Stimulated activated CD8-positive, alpha-beta memory T cell treated with anti-CD3 and anti-CD28 coated beads, Interleukin-2, amount 100 ng/mL, for 48 hours (primary cell): ENCODE data around the gene RAB11FIP3.
A peak's percentile ranks its signal among the peaks of the same experiment; 100 is the strongest.
"Not testable (repeated sequence)": the region's sequence is repeated elsewhere in the genome, so short reads cannot be mapped to it uniquely, and the experiment has no call there.

Experiments
- DNase-seq, 2 donors: peaks; one replicate each; pipeline ENCODE4 v3.0.0-alpha.2; 2020; ENCODE audit warnings: low read depth in 2 of 2

The RAB11FIP3 gene

DNA sequence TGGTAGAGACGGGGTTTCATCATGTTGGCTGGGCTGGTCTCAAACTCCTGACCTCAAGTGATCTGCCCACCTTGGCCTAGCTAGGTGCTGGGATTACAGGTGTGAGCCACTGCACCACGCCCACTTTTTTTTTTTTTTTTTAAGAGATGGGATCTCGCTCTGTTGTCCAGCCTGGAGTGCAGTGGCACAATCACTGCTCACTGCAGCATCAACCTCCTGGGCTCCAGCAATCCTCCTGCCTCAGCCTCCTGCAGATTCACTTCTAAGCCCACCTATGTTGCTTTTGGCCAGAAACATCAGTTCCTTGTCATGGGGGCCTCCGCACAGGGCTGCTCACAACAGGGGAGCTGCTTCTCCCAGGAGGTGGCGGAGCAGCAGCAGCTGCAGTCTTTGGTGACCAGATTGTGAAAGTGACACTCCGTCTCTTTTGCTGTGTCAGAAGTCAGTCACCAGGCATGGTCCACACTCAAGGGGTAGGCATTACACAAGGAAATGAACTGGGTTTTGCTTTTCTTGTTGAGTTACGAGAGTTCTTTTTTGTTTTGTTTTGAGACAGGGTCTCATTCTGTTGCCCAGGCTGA lies 32.9 kb upstream of the RAB11FIP3 start:
- DNase-seq, result no peak

DNA sequence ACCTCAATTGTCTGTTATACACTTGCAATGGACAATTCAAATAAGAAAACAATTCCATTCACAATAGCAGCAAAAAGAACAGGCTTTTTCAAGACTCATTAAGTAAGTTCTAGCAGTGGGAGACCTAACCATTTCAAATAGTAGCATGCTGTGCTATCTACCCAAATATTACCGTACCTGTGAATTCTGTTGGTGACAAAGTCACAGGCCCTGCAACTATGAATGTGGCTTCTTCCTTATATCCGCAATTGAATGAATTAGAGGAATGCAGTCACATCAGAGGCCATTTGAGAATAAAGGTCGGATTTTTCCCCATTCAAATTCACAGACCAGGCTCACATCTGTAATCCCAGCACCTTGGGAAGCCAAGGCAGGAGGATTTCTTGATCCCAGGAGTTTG lies 29.2 kb upstream of the RAB11FIP3 start:
- DNase-seq, result no peak

DNA sequence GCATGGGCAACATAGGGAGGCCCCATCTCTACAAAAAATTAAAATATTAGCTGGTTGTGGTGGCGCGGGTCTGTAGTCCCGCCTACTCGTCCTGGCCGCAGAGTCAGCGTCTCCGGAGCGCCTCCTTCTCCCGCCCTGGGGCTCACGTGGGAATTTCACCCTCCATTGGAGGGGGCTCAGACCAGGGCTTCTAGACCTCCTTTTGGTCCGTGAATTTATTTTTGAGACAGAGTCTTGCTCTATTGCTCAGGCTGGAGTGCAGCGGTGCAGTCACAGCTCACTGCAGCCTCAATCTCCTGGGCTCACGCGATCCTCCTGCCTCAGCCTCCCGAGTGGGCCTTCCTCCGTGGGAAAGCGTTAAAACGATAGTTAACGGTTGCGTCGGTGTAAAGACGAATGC lies 28.8 kb upstream of the RAB11FIP3 start:
- DNase-seq, result no peak

DNA sequence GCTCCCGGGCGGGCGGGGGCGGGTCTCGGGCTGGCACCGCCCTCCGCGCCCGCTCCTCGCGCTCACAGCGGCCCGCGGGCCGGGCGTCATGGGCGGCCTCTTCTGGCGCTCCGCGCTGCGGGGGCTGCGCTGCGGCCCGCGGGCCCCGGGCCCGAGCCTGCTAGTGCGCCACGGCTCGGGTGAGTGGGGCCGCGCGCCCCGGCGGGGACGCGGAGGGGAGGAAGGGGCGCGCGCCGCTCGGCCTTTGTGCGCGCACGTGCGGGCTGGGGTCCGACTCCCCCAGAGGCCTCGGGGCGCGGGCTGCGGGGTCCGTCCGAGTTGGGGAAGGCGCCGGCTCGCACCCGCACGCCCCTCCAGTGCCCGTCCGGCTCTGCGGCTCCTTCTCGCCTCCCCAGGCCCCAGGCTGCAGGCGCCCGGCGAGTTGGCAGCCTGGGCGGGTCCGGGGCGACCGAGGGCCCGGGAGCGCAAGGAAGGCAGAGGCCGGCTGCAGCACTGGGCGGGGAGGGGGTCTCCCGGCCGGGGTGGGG lies 28.3 kb upstream of the RAB11FIP3 start, which contains the start of gene NME4:
NME4 (plus strand) TSS at position 65 of the 527 bp plus-strand sequence; CDS start at position 89, 24 bp downstream.
- DNase-seq, result peak in 1 of 2 donors; percentile 25

DNA sequence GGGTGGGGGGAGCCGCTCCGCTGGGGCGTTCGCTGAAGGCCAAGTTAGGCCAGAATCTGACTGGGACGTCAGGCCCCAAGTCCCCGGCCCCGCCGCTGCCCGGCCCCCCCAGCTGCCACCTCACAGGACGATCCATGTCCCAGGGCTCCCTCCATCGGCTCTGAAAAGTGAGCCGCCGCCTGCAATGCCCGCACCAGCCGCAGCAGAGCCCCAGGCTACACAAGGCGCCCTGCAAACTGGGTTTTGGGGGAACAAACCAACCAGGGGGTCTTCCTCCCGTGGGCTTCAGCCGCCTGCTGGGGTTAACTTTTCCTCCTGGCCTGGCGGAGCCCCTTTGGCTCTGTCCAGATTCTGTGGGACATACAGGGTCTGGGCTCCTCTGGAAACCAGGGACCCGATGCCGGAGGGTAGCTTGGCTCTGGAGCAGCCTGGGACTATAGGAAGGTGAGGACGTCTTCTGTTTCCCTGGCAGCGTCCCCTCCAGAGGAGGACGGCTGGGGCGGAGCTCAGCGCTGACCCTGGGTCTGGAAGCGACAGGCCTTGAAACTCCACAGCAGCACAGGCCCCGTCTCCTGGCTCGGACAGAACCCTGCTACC lies 27.6 kb upstream of the RAB11FIP3 start:
- no peak for DNase-seq

DNA sequence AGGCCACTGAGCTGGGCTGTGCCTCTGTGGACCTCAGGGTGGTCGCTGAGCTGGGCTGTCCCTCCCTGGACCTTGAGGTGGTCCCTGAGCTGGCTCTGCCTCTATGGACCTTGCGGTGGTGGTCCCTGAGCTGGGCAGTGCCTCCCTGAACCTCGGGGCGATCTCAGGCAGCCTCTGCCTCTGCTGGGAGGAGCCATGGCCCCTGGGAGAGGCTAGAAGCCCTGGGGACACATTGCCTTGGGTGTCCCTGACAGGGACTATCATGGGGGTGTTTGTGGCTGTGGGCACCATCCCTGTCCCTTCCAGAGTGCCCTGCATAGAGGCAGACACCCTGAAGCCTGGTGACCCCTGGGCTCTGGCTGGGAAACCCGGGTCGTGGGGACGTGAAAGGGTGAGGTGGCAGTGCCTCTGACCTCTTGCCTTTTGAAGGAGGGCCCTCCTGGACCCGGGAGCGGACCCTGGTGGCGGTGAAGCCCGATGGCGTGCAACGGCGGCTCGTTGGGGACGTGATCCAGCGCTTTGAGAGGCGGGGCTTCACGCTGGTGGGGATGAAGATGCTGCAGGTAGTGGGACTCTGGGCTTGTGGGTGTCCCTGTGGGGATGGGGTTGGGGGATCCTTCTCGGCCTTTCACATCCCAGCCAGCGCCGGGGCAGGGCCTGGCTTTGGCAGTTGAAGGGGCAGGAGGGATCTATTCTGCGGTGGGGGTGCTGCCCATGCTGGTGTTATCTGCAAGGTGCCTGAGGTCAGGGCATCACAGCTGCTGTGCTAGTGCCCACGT lies 26.7 kb upstream of the RAB11FIP3 start:
- DNase-seq, result no peak

DNA sequence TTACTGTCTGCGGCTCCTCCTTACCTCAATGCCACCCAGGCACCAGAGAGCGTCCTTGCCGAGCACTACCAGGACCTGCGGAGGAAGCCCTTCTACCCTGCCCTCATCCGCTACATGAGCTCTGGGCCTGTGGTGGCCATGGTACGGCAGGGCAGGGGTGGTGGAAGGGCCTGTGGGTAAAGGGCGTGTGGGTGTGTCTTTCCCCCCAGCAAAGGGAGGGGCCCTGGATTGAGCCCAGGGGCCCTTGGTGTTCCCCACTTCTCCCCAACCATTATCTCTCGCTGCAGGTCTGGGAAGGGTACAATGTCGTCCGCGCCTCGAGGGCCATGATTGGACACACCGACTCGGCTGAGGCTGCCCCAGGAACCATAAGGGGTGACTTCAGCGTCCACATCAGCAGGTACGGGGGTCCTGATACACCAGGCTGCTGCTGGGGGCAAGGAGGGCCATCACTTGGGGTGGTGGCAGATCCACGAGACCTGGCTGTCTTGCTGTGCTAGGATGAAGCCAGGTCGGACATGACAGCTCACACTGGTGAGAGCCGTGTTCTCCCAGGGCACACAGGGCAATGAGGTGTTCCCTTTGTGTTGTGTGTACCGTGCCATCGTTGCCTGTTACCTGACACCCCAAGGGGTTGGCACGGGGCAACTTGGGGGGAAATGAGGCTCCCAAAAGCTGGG lies 26.0 kb upstream of the RAB11FIP3 start:
- no peak for DNase-seq

DNA sequence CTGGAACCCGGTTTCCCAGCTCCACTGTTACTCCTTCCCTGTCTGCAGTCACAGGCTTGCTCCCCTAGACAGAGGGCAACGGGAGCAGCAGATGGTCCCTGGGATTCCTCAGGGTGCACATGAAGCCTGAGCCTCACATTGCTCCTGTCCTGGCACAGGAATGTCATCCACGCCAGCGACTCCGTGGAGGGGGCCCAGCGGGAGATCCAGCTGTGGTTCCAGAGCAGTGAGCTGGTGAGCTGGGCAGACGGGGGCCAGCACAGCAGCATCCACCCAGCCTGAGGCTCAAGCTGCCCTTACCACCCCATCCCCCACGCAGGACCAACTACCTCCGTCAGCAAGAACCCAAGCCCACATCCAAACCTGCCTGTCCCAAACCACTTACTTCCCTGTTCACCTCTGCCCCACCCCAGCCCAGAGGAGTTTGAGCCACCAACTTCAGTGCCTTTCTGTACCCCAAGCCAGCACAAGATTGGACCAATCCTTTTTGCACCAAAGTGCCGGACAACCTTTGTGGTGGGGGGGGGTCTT lies 25.3 kb upstream of the RAB11FIP3 start:
- DNase-seq, result no peak

DNA sequence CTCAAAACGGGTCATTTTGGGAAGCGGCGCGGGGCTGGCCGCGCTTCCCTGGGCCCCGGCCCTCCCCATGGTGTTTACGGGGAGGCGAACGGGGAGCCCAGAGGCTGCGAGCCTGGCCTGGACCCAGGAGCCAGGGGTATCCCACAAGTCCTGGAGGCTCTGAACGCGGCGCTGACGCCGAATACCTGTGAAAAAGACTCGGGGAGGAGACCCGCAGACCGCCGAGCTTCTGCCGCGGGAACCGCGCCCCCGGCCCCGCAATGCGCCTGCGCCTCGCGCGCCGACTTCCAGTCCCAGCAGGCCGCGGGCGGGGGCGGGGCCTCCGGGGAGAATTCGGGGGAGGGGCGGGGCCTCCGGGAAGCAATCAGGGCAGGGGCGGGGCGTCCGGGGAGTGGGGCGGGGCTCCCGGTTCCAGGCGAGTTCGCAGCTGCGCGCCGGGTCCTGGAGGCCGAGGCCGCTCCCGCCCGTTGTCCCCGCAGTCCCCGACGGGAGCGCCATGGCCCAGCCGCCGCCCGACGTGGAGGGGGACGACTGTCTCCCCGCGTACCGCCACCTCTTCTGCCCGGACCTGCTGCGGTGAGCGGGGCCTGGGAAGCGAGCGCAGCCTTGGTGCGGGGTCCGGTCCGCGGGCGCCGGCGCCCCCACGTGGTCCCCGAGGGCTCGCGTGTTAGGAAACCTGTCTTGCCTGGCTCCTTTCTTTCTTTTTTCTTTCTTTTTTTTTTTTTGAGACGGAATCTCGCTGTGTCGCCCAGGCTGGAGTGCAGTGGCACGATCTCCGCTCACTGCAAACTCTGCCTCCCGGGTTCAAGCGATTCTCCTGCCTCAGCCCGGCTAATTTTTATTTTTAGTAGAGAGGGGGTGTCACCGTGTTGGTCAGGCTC lies 23.7 kb upstream of the RAB11FIP3 start, which contains the start of gene DECR2:
DECR2 (plus strand) TSS at position 418 of the 881 bp plus-strand sequence; CDS start at position 497, 79 bp downstream.
- peak; percentile 99 to 100 for DNase-seq

DNA sequence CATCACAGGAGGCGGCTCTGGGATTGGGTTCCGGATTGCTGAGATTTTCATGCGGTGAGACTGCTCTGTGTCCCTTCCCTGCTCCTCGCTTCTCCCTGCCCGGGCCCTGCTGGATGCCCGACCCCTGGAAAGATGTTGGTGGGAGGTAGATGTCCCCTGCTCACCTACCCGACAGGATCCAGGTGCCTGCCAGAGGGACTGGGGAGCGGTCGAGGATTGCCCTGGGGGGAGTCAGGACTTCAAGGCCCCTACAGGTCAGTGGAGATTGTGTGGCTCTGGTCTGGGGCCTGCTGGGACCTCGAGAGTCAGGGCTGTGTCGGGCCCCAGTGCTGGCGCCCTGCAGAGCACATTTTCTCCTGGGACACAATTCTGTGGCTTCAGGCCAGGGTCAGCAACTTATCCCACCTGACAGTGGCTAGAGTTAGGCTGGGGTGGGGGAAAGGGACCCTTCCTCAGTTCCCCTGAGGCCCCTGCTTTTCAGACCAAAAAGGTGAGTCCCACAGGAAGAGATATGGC lies 20.4 kb upstream of the RAB11FIP3 start:
- DNase-seq, result no peak

DNA sequence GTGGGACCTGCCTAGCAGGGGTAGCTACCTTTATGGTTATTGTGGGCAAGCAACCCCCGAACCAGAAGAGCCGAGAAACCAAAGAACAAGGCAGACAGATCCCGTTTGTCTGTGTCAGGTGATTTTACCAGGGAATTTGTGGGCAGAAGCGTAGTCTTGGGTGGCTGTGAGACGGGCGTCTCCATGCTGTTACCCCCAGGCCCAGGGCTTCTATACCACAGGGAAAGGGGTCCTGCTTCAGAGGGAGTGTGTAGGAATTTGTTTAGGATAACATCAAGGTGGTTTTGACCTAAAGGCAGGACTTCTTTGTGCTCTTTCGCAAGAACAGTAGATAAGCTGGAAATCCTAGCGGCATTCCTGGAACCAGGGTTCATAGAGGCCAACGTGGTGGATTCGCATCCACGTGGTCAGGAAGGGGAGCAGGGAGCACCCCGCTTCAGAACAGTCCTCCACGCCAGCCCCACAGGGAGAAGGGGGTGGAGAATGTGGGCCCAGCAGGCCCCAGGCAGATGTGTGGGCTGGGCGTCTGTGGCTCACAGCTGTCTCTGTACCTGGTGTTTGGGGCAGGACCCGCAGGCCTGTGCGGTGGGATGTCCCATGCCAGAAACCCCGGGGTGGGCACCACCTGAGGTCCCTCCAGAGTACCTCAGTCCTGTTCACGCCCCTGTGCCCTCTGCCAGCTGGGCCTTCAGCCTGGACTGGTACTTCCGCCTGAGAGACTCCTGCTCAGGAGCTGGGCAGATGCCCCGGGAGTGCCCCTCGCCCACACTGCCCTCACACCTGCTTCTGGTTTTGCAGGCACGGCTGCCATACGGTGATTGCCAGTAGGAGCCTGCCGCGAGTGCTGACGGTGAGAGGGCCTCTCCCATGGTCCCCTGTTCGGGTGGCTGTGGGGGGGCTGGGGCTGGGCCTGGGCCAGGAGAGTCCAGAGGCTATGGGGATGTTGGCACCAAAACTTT lies 19.6 kb upstream of the RAB11FIP3 start:
- no peak for DNase-seq

DNA sequence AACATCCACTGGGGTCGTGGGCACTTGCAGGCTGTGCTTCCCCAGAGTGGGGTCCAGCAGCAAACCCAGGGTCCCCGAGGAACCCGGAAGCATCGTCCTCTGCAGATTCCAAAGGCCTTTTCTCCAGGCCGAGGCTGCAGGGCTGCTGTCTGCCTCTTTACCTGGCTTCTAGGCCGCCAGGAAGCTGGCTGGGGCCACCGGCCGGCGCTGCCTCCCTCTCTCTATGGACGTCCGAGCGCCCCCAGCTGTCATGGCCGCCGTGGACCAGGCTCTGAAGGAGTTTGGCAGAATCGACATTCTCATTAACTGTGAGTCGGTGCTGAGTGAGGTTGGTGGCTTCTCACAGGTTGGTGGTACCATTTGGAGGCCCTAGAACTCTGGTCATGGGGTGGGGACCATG lies 18.2 kb upstream of the RAB11FIP3 start:
- DNase-seq, result no peak

DNA sequence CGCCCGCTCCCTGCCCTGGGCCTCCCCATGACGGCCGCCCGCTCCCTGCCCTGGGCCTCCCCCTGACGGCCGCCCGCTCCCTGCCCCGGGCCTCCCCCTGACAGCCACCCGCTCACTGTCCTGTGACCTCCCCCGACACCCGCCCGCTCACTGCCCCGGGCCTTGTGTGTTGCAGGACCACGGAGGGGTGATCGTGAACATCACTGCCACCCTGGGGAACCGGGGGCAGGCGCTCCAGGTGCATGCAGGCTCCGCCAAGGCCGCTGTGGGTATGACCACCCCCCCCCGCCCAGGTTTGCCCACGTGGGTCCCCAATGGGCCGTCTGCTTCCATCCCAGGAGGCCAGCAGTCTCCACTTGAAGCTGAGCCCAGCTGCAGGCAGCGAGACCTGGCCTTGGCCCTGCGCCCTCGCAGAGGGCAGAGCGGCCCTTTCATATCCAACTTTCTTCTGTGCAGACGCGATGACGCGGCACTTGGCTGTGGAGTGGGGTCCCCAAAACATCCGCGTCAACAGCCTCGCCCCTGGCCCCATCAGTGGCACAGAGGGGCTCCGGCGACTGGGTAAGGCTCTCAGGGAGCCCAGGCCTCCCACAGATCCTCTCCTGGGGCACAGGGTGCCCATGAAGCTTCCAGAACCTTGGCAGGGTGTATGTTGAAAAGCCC lies 14.8 kb upstream of the RAB11FIP3 start:
- no peak for DNase-seq

DNA sequence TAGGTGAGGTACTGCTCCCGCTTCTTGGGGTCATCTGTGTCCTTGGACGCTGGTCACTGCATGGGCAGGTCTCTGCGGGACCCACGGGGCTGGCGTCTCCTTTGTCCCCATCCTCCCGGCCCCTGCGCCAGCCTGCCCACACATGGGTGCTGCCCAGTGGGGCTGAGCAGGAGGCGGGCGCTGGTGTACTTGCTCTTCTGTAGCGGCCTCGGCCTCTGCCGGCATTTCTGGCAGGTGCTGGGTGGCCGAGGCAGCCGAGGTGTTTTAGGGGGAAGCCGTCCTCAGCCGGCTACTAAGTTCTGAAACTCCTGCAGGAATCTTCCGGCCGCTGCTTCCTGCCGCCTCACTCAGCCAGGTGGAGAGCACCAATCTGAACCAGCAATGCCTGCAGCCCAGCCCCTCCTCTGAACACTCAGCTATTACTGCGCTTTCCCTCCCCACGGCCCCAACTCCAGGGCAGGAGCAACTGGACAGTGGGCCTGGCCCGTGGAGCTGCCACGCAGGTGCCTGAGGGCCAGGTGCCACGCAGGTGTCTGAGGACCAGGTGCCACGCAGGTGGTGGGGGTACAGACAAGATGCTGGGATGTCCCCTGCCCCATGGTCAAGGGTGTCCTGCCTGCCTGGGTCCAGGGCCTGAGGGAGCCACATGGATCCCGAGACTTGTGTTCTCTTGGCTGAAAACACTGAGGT lies 13.7 kb upstream of the RAB11FIP3 start:
- DNase-seq, result no peak

DNA sequence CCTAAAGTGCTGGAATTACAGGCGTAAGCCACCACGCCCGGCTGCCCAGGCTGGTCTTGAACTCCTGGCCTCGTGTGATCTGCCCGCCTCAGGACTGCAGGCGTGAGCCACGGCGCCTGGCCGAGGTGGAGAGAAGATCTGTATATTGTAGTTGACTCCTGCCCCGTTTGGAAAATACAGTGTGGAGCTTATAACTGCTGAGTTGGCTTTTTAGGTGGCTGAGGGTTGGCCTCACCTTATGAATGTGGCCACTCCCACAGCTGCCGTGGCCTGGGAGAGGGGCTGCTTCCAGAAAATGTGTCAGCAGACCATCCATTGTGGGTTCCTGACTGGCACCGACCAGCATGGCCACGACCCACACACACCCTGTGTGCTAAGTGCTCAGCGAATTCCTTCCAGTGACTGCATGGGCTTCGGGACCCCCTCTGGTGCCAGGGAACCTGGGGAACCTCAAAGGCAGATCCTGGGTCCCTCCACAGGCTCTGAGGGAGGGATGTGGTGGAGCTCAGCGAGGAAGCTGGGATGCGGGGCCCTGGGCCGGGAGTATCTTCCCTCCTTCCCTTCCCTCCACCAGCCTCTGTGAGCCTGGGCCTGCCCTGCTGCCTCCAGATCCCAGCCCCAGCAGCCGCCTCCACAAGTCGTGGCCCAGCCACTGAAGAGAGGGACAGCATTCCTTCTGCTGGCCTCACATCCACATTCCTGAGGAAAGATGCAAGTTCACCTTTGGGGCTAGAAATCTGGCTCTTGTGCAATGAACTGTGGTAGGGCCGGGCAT lies 10.9 kb upstream of the RAB11FIP3 start:
- no peak for DNase-seq

DNA sequence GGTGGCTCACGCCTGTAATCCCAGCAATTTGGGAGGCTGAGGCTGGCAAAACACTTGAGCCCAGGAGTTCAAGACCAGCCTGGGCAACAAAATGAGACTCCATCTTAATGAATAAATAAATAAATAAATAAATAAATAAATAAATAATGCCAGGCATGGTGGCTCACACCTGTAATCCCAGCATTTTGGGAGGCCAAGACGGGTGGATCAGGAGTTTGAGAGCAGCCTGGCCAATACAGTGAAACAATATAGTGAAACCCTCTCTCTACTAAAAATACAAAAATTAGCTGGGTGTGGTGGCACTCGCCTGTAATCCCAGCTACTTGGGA lies 10.3 kb upstream of the RAB11FIP3 start:
- not testable (repeated sequence) for DNase-seq

DNA sequence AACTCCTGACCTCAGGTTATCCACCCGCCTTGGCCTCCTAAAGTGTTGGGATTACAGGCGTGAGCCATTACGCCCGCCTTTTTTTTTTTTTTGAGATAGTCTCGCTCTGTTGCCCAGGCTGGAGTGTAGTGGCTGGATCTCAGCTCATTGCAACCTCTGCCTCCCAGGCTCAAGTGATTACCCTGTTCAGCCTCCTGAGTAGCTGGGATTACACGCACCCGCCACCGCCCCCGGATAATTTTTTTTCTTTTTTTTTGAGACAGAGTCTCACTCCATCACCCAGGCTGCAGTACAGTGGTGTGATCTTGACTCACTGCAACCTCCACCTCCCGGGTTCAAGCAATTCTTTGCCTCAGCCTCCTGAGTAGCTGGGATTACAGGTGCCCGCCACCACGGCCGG lies 3.3 kb upstream of the RAB11FIP3 start:
- not testable (repeated sequence) for DNase-seq
